Left kidney (tissue), 2 donors: ENCODE data around the gene DNAJB8. TPM values are rescaled to one million over a fixed set of nuclear protein-coding genes. Genes with fewer than 3 reads are reported as not detected.

Source experiments
- DNase-seq: peaks from one replicate; pipeline ENCODE4 v3.0.0-alpha.2; 2013
- polyA plus RNA-seq: library from polyadenylated mRNA; unstranded; fragments of 120-200 nt; gene quantifications from one replicate; pipeline ENCODE4 v1.2.1, GENCODE V29; 2013; ENCODE audit not compliant: insufficient read length

DNAJB8 gene
- polyA plus RNA-seq, 1 donor, result not detected

GRCh38 chr3:128425846-128426127, 40.9 kb downstream of the DNAJB8 start:
- no peak for DNase-seq

DNA sequence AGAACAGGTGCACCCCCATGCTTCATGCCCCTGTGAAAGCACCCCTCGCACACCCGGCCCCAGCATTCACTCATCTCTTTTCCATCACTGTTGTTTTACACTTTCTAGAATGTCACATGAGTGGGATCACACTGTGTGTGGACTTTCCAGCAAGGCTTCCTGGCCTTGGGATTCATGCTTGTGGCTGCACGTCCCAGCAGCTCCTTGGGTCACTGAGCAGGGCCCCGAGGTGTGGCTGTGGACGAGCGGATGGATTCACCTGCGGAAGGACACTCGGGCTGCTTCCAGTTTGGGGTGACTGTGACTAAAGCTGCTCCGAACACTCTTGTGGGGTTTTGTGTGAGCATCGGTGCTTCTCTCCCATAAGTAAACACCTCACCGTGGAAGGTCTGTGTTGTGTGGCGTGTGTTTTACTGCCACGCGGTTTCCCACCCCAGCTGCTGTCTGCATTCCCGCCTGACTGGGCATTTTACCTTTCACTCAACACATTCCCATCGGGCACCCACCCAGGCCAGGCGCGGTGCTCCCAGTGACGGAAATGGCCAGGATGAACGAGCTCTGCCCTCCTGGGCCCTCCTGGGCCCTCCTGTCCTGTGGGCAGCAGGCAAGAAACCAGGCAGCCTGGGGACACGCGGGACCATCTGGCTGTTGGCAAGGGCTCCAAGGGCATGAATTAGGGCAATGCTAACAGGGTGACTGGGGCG, 41.4 kb downstream of the DNAJB8 start:
- DNase-seq, result no peak

- no peak for DNase-seq
These were observed 42.1 kb downstream of the DNAJB8 start for GRCh38 chr3:128424508-128425069.

DNA sequence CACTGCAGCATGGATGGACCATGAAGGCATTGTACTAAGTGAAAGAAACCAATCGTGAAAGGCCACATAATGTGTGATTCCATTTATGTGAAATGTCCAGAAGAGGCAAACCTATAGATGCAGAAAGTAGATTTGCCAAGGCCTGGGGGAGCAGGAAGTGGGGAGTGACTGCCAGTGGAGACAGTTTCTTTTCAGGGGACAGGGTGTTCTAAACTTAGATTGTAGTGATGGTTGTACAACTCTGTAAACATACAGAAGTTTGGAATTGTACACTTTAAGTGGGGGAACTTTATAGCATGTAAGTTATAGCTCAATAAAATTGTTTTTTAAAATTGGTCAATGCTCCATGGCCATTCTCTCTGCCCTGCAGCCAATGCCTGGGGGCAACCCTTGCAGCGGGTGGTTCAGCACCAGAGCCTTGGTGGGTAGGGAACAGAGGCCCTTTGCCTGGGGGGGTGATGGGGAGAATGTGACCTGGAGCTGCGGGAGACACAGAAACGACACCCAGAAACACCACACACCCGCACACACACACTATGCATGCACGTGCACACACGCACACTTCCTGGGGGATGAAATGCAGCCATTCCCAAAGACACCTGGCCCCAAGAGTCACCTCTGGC, 43.1 kb downstream of the DNAJB8 start:
- DNase-seq, result no peak

GRCh38 chr3:128422762-128423524, 43.7 kb downstream of the DNAJB8 start:
- no peak for DNase-seq

GRCh38 chr3:128421966-128422365, 44.7 kb downstream of the DNAJB8 start:
- no peak for DNase-seq

- no peak for DNase-seq
These were observed 45.3 kb downstream of the DNAJB8 start for GRCh38 chr3:128421439-128421836.

DNA sequence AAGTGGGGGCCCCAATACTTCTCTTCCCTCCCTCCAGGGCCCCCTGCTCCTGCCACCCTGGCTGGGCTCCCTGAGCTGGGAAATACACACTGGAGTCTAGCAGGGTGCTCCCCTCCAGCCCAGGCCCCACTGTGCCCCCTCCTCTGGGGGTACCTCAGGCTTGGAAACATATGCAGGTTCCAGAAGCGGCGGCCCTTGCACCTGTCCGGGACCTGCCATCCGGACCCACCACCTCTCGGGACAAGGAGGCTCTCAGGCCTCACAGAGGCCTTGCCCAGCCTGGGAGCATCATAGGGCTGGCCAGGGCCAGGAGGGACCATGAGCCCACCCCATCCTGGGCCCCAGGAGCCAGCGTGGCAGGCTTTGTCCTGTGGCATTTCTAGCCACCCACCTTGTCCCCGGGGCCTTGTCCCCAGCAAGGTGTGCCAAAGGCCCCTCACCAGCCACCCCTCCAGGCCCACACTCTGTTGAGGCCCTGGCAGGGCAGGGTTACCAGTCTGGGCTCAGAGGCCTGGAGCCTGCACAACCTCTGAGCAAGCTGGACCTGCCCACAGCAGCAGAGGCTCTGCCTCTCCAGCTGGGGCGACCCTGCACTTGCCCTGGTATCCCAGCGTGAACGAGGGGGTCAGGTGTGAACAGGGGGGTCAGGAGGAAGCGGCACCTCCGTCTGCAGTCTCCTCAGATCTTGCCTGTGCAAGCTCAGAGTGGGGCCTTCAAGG, 45.8 kb downstream of the DNAJB8 start:
- no peak for DNase-seq

- no peak for DNase-seq
These were observed 46.4 kb downstream of the DNAJB8 start for GRCh38 chr3:128420289-128420688.

DNA sequence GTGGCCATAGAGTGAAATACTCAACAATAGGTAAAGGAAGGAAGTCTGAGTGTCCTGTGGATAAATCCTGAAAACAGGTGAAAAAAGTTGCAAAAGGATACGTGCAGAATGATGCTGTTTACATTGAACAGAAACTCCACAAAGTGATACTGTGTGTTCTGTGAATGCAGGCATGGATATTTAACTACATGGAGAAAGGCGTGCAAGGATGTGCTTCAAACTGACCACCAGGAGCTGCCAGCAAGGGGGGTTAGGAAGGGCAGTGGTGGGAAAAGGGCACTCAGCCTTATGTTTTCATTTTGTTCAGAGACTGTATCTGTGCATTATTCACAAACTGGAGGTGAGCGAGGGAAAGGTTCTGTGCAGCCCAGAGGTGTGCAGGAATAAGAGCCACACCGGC, 47.4 kb downstream of the DNAJB8 start:
- DNase-seq, result no peak

DNA sequence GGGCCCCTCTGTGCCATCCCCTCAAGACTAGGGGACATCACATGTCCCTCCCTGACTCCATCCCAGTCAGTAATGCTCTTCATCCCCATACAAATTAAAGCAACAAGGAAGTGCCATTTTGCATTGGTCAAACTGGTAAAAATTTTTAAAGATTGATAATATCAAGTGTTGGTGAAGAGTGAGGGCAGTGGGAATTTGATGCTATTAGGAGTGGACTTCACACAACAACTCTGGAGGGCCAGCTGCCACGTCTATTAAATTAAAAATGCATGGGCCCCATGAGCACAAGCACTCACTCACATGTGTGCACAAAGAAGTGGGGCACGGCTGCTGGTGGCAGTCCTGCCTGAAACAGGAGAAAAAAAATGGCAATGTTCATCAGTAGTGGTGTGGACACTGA, 47.8 kb downstream of the DNAJB8 start:
- DNase-seq, result no peak

DNA sequence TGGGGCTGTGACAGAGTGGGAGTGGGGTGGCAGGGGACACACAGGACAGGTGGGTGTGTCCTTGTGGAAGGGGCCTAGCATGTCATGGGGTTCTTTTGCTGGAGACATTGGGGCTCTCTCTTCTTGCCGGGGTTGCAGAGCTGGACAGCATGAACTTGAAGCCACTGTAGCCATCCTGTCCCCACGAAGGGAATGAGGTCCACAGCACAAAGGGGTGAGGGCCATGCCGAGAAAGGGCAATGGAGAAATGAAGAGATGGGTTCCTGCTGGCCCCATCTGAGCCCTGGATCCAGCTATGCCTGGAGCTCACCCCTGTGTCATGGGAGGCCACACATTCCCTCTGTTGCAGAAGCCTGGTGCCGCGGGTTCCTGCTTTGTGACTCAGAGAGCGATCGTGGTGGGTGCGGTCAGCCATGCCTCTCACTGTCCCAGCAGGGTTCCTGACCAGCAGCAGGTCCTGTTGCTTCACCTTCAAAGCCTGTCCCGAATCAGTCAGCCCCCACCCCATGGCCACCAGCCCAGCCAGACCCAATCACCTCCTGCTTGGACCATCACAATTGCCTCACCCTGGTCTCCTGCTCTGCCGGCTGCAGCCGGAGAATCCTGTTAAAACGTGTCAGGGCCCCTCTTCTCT, 50.0 kb downstream of the DNAJB8 start:
- no peak for DNase-seq

- no peak for DNase-seq
These were observed 50.7 kb downstream of the DNAJB8 start for GRCh38 chr3:128415773-128416577.

- DNase-seq, result no peak
These were observed 51.4 kb downstream of the DNAJB8 start for GRCh38 chr3:128415200-128415772.

DNA sequence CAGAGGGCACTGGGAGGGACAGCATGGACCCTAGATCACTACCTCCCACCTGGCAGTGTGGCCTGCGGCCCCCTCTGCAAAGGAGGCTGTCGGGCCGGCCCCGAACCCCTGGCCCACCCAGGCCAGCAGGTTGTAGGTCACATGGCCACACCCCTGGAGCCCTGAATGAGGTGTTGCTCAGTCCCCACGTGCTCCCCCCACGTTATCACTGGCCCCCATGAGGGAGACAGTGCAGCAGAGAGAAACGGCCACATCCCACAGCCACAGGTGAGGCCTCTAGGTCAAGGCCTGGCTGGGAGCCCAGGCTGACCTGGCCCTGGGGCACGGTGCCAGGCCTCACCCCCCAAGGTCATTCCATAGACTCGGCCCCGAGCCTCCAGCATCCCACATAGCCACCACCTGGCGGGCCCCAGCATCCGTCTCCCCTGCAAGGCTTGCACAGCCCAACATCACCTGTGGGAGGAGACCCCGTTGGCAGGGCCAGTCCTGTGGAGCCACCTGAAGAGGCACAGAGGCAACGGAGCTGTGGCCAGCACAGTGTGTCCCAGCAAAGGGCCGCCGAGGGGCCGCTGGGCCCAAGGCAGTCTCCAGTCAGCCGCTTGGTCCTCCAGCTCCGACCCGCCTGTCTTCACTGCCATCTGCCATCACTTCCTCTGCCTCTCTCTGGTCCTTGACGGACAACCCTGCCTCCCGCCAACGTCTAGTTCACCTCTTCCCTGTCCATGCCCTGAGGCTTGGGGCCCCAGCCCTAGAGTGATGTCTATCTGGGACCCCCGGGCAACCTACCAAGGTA, 53.1 kb downstream of the DNAJB8 start:
- no peak for DNase-seq

GRCh38 chr3:128413003-128413370, 53.7 kb downstream of the DNAJB8 start:
- DNase-seq, result no peak
